ENCODE measurements around the gene MMAA.
A peak's percentile ranks its signal among the peaks of the same experiment; 100 is the strongest.
"Not testable (repeated sequence)": the region's sequence is repeated elsewhere in the genome, so short reads cannot be mapped to it uniquely, and the experiment has no call there.

The MMAA gene

GRCh38 chr4:145635630-145636029, 16.4 kb downstream of the MMAA start:
- DNase-seq, result no peak

DNA sequence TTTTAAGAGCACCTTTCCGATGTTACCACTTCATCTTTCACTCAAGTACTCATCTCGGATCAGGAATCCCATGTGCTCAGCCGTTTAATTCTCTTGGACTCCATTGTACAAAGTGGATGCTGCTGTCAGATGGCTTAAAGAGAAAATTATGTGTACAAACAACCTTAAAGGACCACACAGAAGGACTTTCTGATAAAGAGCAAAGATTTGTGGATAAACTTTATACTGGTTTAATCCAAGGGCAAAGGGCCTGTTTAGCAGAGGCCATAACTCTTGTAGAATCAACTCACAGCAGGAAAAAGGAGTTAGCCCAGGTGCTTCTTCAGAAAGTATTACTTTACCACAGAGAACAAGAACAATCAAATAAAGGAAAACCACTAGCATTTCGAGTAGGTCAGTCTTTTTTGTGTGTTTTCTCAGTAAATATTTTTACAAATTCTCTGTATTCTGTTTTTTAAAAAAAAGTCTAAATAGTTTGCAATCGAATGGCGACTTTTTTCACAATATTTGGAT, 20.1 kb downstream of the MMAA start:
- DNase-seq, result no peak

DNA sequence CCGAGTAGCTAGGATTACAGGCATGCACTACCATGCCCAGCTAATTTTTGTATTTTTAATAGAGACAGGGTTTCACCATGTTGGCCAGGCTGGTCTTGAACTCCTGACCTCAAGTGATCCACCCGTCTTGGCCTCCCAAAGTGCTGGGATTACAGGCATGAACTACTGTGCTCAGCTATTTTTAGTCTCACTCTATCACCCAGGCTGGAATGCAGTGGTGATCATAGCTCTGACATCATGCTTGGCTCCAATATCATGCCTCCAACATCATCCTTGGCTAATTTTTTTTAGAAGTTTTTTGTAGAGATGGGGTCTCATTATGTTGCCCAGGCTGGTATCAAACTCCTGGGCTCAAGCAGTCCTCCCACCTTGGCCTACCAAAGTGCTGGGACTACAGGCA, 21.1 kb downstream of the MMAA start:
- DNase-seq, result not testable (repeated sequence)

DNA sequence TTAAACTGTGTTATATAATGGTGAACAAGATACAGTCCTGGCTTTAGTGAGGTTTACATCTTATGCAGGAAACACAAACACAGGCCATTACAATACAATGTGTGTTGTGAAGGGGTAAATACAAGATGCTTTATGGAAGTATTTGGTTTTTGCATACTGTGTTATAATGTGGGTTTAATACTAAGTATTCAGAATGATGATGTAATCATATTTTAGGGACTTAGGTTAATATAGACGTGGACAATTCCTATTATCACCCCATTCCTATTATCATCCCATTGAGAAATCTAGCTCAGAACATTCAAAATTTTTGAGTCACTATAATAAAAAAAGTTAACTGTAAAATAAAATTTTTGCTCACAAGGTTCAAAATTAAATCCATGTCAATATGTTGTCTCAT, 24.1 kb downstream of the MMAA start:
- no peak for DNase-seq

DNA sequence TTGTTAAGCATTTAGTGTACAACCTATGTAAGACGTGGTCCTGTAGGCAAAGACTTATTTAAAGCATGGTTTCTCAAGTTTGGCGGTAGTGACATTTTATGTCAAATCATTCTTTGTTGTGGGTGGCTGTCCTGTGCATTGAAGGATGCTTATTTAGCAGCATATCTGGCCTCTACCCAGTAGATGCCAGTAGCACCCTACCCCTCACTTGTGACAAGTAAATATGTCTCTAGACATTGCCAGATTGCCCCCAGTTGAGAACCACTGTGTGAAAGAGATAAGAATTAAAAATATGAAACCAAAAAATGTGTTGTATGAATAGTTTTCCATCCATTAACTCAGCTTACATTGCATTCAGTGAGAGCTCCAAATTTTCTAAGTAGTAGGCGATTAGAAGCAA, 25.5 kb downstream of the MMAA start:
- DNase-seq, result no peak

- DNase-seq, result no peak
Measured at GRCh38 chr4:145656156-145656555, 37.0 kb downstream of the MMAA start.

DNA sequence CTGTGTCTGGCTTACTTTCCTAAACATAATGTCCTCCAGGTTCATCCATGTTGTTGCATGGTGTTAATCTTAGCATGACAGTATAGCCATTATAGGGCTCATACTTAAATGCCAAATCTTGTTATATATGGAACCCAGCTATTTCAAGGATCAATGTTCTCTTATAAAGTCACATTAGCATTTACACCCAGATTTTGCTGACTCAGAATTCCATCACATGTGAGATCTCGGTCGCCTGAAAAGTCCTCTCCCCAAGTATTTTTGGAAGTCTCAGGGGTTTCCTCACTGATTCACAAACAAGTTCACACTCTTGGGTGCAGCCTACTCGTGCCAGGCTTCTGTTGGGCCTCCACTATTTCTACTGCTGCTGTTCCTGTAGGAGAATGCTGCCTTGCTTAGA, 40.9 kb downstream of the MMAA start:
- DNase-seq, result no peak

GRCh38 chr4:145663194-145663593, 44.0 kb downstream of the MMAA start:
- no peak for DNase-seq

GRCh38 chr4:145665773-145666172, 46.6 kb downstream of the MMAA start:
- no peak for DNase-seq

GRCh38 chr4:145670422-145670821, 51.2 kb downstream of the MMAA start:
- no peak for DNase-seq

- peak; percentile 81 for DNase-seq
Measured at GRCh38 chr4:145679520-145679919, 60.3 kb downstream of the MMAA start.

DNA sequence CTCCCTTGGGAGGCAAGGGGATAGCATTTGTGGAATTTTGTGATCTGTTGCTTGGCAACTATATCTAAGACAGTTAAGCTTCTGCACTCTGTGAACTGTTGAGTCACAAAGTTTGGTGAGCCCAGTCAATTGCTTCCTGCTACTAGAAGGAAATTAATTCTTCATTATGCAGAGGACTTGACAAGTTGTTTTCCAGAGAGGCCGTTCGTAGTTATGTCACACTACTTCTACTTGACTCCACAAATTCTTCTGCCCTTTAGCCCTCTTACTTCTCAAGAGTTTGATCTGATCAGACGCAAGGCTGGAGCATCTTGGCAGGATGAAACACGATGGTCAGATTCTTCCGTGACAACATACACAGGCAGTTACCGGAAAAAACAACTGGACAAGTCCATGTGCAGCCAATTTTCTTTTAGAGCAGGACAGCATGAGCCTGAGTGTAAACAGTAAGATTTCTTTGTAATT, 60.8 kb downstream of the MMAA start, which contains the start of gene C4orf51:
Gene C4orf51 (plus strand): TSS at position 156 of the 465 bp plus-strand sequence. CDS start 58 bp downstream, at position 214.
- DNase-seq, result peak; percentile 50

DNA sequence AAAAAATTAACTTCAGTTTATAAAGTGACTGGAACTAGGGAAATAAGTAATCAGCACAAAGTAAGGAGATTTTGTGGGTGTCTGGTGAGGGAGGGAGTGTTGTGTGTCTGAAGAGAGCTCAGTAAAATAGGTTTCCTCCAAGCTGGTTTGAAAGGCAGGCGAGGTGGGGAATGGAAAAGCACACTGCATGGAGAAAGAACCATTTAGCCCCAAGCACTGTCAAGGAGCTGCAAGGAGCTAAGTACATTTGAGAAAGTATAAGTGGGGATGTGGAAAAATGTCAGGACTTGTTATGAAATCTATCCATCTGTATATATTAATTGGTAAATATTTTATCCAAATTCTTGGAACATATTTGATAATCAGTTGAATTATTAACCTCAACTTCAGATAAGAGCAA, 61.7 kb downstream of the MMAA start:
- peak; percentile 8 for DNase-seq

GRCh38 chr4:145681518-145681917, 62.3 kb downstream of the MMAA start:
- DNase-seq, result peak; percentile 38

- no peak for DNase-seq
Measured at GRCh38 chr4:145681956-145682355, 62.8 kb downstream of the MMAA start.

DNA sequence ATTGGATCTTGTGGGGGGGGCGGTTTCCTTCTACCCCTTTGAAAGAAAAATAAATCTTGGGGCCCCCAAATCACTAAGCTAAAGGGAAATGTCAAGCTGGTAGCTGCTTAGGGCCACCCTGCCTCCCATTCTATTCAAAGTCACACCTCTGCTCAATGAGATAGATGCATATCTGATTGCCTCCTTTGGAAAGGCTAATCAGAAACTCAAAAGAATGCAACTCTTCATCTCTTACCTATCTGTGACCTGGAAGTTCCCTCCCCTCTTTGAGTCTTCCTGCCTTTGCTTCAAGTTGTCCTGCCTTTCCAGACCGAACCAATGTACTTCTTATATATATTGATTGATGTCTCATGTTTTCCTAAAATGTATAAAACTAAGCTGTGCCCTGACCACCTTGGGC, 67.8 kb downstream of the MMAA start:
- no peak for DNase-seq

DNA sequence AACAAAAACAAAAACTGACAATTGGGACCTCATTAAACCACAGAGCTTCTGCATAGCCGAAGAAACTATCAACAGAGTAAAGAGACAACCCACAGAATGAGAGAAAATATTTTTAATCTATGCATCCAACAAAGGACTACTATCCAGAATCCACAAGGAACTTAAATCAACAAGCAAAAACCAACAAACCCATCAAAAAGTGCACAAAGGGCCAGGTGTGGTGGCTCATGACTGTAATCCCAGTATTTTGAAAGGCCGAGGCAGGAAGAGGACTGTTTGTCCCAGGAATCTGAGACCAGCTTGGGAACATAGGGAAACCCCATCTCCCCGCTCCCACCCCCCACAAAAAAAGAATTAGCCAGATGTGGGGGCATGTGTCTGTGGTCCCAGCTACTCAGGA, 71.4 kb downstream of the MMAA start:
- no peak for DNase-seq

GRCh38 chr4:145691416-145691815, 72.2 kb downstream of the MMAA start:
- DNase-seq, result not testable (repeated sequence)

DNA sequence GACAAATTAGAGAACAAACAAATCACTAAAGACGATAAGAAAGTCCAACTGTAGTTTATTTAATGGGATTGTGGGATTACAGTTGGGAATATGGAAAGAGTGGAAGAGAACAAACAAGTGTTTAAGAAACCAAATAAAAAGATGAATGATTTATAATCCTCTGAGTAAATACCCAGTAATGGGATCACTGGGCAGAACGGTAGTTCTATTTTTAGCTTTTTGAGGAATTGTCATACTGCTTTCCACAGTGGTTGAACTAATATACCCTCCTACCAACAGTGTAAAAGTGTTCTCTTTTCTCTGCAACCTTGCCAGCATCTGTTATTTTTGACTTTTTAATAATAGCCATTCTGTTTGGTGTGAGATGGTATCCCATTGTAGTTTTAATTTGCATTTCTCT, 75.7 kb downstream of the MMAA start:
- no peak for DNase-seq

DNA sequence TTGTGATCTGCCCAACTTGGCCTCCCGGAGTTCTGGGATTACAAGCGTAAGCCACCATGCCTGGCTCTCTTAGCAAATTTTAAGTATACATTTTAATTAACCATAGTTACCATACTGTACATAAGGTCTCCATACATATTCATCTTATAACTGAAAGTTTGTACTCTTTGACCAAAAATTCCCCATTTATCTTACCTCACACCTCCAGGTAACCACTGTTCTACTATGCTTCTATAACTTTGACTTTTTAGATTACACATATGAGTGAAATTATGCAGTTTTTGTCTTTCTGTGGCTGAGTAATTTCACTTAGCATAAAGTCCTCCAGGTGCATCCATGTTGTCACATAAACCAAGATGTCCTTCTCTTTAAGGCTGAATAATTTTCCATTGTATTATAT, 78.1 kb downstream of the MMAA start:
- no peak for DNase-seq

GRCh38 chr4:145698507-145698906, 79.3 kb downstream of the MMAA start:
- DNase-seq, result no peak

- no peak for DNase-seq
Measured at GRCh38 chr4:145703850-145704497, 84.8 kb downstream of the MMAA start.

DNA sequence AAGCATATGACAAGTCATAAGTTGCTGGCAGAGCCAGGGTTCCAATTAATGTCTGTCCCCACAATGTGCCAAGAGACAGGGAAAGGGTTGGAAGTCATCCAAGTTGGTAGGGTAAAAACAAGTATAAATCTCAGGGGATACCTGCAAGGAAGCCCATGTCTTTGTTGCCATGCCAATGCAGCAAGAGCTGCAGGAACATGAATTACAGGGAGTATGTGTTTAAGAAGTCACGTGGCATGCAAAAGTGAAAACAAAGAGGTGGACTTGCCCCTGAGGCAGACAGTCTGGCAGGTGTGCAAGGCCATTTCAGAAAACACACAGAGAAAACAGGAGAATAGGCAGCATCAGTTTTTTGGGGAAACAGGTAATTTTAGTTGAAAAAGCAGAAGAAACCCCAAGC, 90.2 kb downstream of the MMAA start:
- DNase-seq, result no peak
